HCT116 (cell line): ENCODE measurements around the gene SLC30A3. TPM values are rescaled to one million over a fixed set of nuclear protein-coding genes. Genes with fewer than 3 reads are reported as not detected.

Experiments used
- ATAC-seq: fragments of 200-7000 bp; cut with Tn5 transposase; 2 replicates; pipeline ENCODE4 v1.9.1; 2020; ENCODE audit warnings: mild to moderate bottlenecking, moderate library complexity
- BruUV-seq: library from RNA; stranded (reverse); fragments of 400-500 nt; replicated peaks from 2 replicates; lab custom pipeline; 2021; lab: Mats Ljungman, UMichigan
- CTCF ChIA-PET: fragments of 300-600 bp; sonication (Branson Sonifier 250); formaldehyde crosslinking; loops from one replicate; lab custom pipeline; 2021; ENCODE audit warnings: antibody characterized with exemption; lab: Charles Lee
- POLR2A ChIA-PET: fragments of 300-600, 350-600 bp; sonication (Branson Sonifier 250); formaldehyde crosslinking; loops from one replicate; lab custom pipeline; 2021; ENCODE audit warnings: antibody characterized with exemption; lab: Charles Lee
- RAD21 ChIA-PET, 2 experiments: fragments of 300-600 bp; sonication (Branson Sonifier 250); formaldehyde crosslinking; loops; one replicate each; lab custom pipeline; 2023; ENCODE audit warnings: low total read pairs in 2 of 2; ENCODE audit not compliant: uncharacterized antibody in 2 of 2, unreplicated experiment in 2 of 2, low non-redundant PET in 1 of 2; lab: Charles Lee
- DNase-seq: peaks from one replicate; pipeline ENCODE4 v3.0.0-alpha.2; 2010; ENCODE audit warnings: low read depth, low spot score
- H2AFZ ChIP-seq: fragments of 200-600 bp; shearing (Covaris generic), sonication (generic); 2 replicates; pipeline ENCODE4 v1.6.1; 2017; ENCODE audit warnings: low read depth, mixed run types, mixed read lengths, antibody characterized with exemption, low read length; ENCODE audit not compliant: poor library complexity, severe bottlenecking
- H3K27ac ChIP-seq: 2 replicates; pipeline ENCODE4 v1.5.1; 2012; ENCODE audit warnings: low read depth, low read length
- H3K27me3 ChIP-seq: fragments of 200-600 bp; sonication (generic); 2 replicates; pipeline ENCODE4 v1.6.1; 2016; ENCODE audit warnings: mixed run types, low read length, mixed read lengths; ENCODE audit not compliant: insufficient read depth
- H3K36me3 ChIP-seq, 2 experiments: fragments of 200-500 bp in 1 of 2; fragments of 200-600 bp in 1 of 2; sonication (Bioruptor generic) in 1 of 2; sonication (generic) in 1 of 2; 2 replicates each; pipeline versions ENCODE4 v1.5.1 to v1.6.1; 2014 to 2016; ENCODE audit warnings: low read length in 2 of 2, inconsistent platforms in 1 of 2, mixed read lengths in 1 of 2, mixed run types in 1 of 2; ENCODE audit not compliant: insufficient read depth in 2 of 2, control insufficient read depth in 1 of 2
- H3K4me1 ChIP-seq, 2 experiments: fragments of 200-600 bp in 1 of 2; sonication (generic) in 1 of 2; 2 replicates each; pipeline versions ENCODE4 v1.5.1 to v1.6.1; 2012 to 2017; ENCODE audit warnings: low read length in 2 of 2, inconsistent platforms in 1 of 2, mild to moderate bottlenecking in 1 of 2, mixed read lengths in 1 of 2, mixed run types in 1 of 2, moderate library complexity in 1 of 2; ENCODE audit not compliant: insufficient read depth in 2 of 2, control insufficient read depth in 1 of 2
- H3K4me2 ChIP-seq: fragments of 200-600 bp; sonication (generic); 2 replicates; pipeline ENCODE4 v1.6.1; 2017; ENCODE audit warnings: mixed run types, low read length, mixed read lengths
- H3K4me3 ChIP-seq, 2 experiments: fragments of 200-600 bp in 1 of 2; sonication (generic) in 1 of 2; replicated peaks in 1 of 2; 2 replicates each; pipeline ENCODE4 v1.5.1; 2011 to 2016; ENCODE audit warnings: low read length in 2 of 2, control low read depth in 1 of 2, low read depth in 1 of 2, mild to moderate bottlenecking in 1 of 2, mixed read lengths in 1 of 2, mixed run types in 1 of 2
- H3K79me2 ChIP-seq: fragments of 200-600 bp; sonication (generic); 2 replicates; pipeline ENCODE4 v1.6.1; 2017; ENCODE audit warnings: mild to moderate bottlenecking, mixed run types, low read length, moderate library complexity, mixed read lengths; ENCODE audit not compliant: insufficient read depth
- H3K9ac ChIP-seq: fragments of 200-600 bp; sonication (generic); 2 replicates; pipeline ENCODE4 v1.6.1; 2016; ENCODE audit warnings: low read length, mixed read lengths
- H3K9me2 ChIP-seq: fragments of 200-600 bp; sonication (generic), shearing (Covaris generic); 2 replicates; pipeline ENCODE4 v1.6.1; 2017; ENCODE audit warnings: mixed run types, mild to moderate bottlenecking, moderate library complexity; ENCODE audit not compliant: insufficient read depth
- H3K9me3 ChIP-seq, 2 experiments: fragments of 200-500 bp in 1 of 2; fragments of 200-600 bp in 1 of 2; sonication (Bioruptor generic) in 1 of 2; sonication (generic) in 1 of 2; 2 replicates each; pipeline ENCODE4 v1.6.1; 2014 to 2017; ENCODE audit warnings: low read length in 2 of 2, mixed read lengths in 2 of 2, inconsistent platforms in 1 of 2, low read depth in 1 of 2, mild to moderate bottlenecking in 1 of 2, mixed run types in 1 of 2, moderate library complexity in 1 of 2; ENCODE audit not compliant: control insufficient read depth in 1 of 2, insufficient read depth in 1 of 2
- H4K20me1 ChIP-seq: fragments of 200-600 bp; sonication (generic), shearing (Covaris generic); 2 replicates; pipeline ENCODE4 v1.6.1; 2017; ENCODE audit warnings: mixed run types, mild to moderate bottlenecking, moderate library complexity; ENCODE audit not compliant: insufficient read depth
- CTCF ChIP-seq, 3 experiments: fragments of 200-600 bp in 1 of 3; sonication (generic) in 1 of 3; IDR thresholded peaks in 2 of 3; conservative IDR thresholded peaks in 1 of 3; 2 replicates each; pipeline ENCODE4 v1.5.1; 2012 to 2017; ENCODE audit warnings: low read depth in 2 of 3, low read length in 2 of 3, antibody characterized with exemption in 1 of 3, borderline replicate concordance in 1 of 3, control low read depth in 1 of 3, mild to moderate bottlenecking in 1 of 3, mixed read lengths in 1 of 3, mixed run types in 1 of 3, moderate library complexity in 1 of 3; ENCODE audit not compliant: insufficient read depth in 1 of 3
- EGR1 ChIP-seq: IDR thresholded peaks from 2 replicates; pipeline ENCODE4 v1.6.1; 2012; ENCODE audit warnings: low read depth
- EZH2 ChIP-seq: fragments of 200-600 bp; sonication (generic); IDR thresholded peaks from 2 replicates; pipeline ENCODE4 v1.6.1; 2017; ENCODE audit warnings: antibody characterized with exemption, mixed run types
- EZH2phosphoT487 ChIP-seq: fragments of 200-600 bp; IDR thresholded peaks from 2 replicates; pipeline ENCODE4 v1.6.1; 2018; ENCODE audit warnings: antibody characterized with exemption, borderline replicate concordance
- FOSL1 ChIP-seq: IDR thresholded peaks from 2 replicates; pipeline ENCODE4 v1.6.1; 2012; ENCODE audit warnings: low read depth
- RAD21 ChIP-seq: IDR thresholded peaks from 2 replicates; pipeline ENCODE4 v1.6.1; 2012; ENCODE audit warnings: low read depth, mild to moderate bottlenecking
- SIN3A ChIP-seq: IDR thresholded peaks from 2 replicates; pipeline ENCODE4 v1.6.1; 2012; ENCODE audit warnings: low read depth
- SRF ChIP-seq: IDR thresholded peaks from 2 replicates; pipeline ENCODE4 v1.6.1; 2012; ENCODE audit warnings: low read depth
- TCF7L2 ChIP-seq: IDR thresholded peaks from 2 replicates; pipeline ENCODE4 v1.7.0; 2011; ENCODE audit warnings: borderline replicate concordance, inconsistent platforms; ENCODE audit not compliant: insufficient read depth, insufficient read length; ENCODE audit errors: extremely low read depth
- YY1 ChIP-seq: IDR thresholded peaks from 2 replicates; pipeline ENCODE4 v1.6.1; 2011; ENCODE audit warnings: low read length, low read depth, moderate library complexity, mild to moderate bottlenecking; ENCODE audit not compliant: insufficient replicate concordance; ENCODE audit errors: extremely low read depth
- ZBTB33 ChIP-seq: IDR thresholded peaks from 2 replicates; pipeline ENCODE4 v1.6.1; 2011; ENCODE audit warnings: mild to moderate bottlenecking, low read length, moderate library complexity; ENCODE audit not compliant: insufficient replicate concordance; ENCODE audit errors: extremely low read depth
- ZFX ChIP-seq: fragments of 450-650 bp; IDR thresholded peaks from 2 replicates; pipeline ENCODE4 v1.6.1; 2017
- intact Hi-C: fragments of 100-400 bp; cut with micrococcal nuclease; formaldehyde crosslinking; loops from 2 replicates; pipeline ENCODE4 v1.10.0; 2022
- total RNA-seq: library from RNA; stranded (reverse); gene quantifications from one replicate; pipeline ENCODE4 v1.2.1, GENCODE V29; 2021; ENCODE audit not compliant: unreplicated experiment

The SLC30A3 gene
- total RNA-seq, 1 experiment from 2014 or later = 20.5 TPM

- ChIA-PET RAD21 (no interaction called here), POLR2A (no interaction called here)
These were observed 20.9 kb downstream of the SLC30A3 start for GRCh38 chr2:27241761-27242613.

More at GRCh38 chr2:27241761-27242613, 20.9 kb downstream of the SLC30A3 start:
- CTCF ChIA-PET = no interaction called here
- DNase-seq (no peak), ATAC-seq (no peak)
- Histone ChIP-seq H3K9me3 (no peaks in the 10 kb centered on the region), H2AFZ (no peak overlapping the region), H3K9me2 (no peaks in the 10 kb centered on the region), H3K27me3 (no peaks in the 10 kb centered on the region), H3K4me1 (no peaks in the 10 kb centered on the region), H3K4me2 (no peak overlapping the region), H3K79me2 (no peaks in the 10 kb centered on the region), H4K20me1 (no peaks in the 10 kb centered on the region), H3K27ac (no peak overlapping the region), H3K4me3 (no peak overlapping the region), H3K9ac (no peak overlapping the region), H3K36me3 (peaks cover 36 to 68% of the 10 kb centered on the region in 2 experiments)
- intact Hi-C loops = no loop called here
- TF ChIP-seq SIN3A = no peak
- no peak for TF ChIP-seq ZBTB33
- TF ChIP-seq ZFX = no peak
- no peak for TF ChIP-seq CTCF (IDR thresholded peaks at IDR 0.05 in 2 of 3, conservative IDR thresholded peaks at IDR 0.05 in 1 of 3; ENCODE audit: borderline replicate concordance in 1 of 3, insufficient read depth in 1 of 3, low read depth in 2 of 3, low read length in 2 of 3)
- no peak for TF ChIP-seq EZH2
- no peak for TF ChIP-seq EZH2phosphoT487
- TF ChIP-seq SRF = no peak
- no peak for TF ChIP-seq TCF7L2
- TF ChIP-seq FOSL1 = no peak
- TF ChIP-seq YY1 = no peak
- no peak for TF ChIP-seq EGR1
- no peak for TF ChIP-seq RAD21
- BruUV-seq = no TSS peak
